Cardiac muscle cell (in vitro differentiated cells and primary cell): Measurements from ENCODE around the gene GPR142. TPM values are rescaled to one million over a fixed set of nuclear protein-coding genes. Genes with fewer than 3 reads are reported as not detected.

Experiments
- DNase-seq, 2 donors: peaks; one replicate each; pipeline versions ENCODE4 v3.0.0 to v3.0.0-alpha.2; 2010 to 2017; ENCODE audit warnings: low read depth in 1 of 2, low spot score in 1 of 2
- H3K27ac ChIP-seq: fragments of 200-600 bp; sonication (generic); 2 replicates; pipeline ENCODE4 v1.5.1; 2016
- H3K27me3 ChIP-seq: fragments of 200-600 bp; sonication (generic); 2 replicates; pipeline ENCODE4 v1.6.0; 2016; ENCODE audit warnings: control low read depth
- H3K36me3 ChIP-seq: fragments of 200-600 bp; sonication (generic); 2 replicates; pipeline ENCODE4 v1.5.1; 2016; ENCODE audit warnings: control low read depth
- H3K4me1 ChIP-seq: fragments of 200-600 bp; sonication (generic); 2 replicates; pipeline ENCODE4 v1.8.1; 2017; ENCODE audit warnings: low read depth, mild to moderate bottlenecking, mixed run types
- H3K4me3 ChIP-seq: fragments of 200-600 bp; sonication (generic); 2 replicates; pipeline ENCODE4 v1.5.1; 2016; ENCODE audit warnings: mild to moderate bottlenecking
- H3K9me3 ChIP-seq: fragments of 200-600 bp; sonication (generic); 2 replicates; pipeline ENCODE4 v1.5.1; 2017; ENCODE audit warnings: low read depth, mild to moderate bottlenecking, control low read depth
- polyA plus RNA-seq: library from polyadenylated mRNA; unstranded; fragments of >200 nt; fragmentation: Nextera tagmentation; extraction: Ambion mirVana; gene quantifications from 2 replicates; pipeline ENCODE4 v1.2.1, GENCODE V29; 2016
- total RNA-seq: library from RNA; depleted of rRNA; stranded (reverse); fragments of >200 nt; gene quantifications from 2 replicates; pipeline ENCODE4 v1.2.3, GENCODE V29; 2016
- TF ChIP-seq, protein P1 (sequence below): IDR thresholded peaks from 2 replicates; pipeline ENCODE4 v1.5.1; 2012; ENCODE audit warnings: low read depth, mild to moderate bottlenecking, low read length

Gene GPR142
- total and polyA plus RNA-seq, 2 experiments from 2014 or later, result not detected

DNA sequence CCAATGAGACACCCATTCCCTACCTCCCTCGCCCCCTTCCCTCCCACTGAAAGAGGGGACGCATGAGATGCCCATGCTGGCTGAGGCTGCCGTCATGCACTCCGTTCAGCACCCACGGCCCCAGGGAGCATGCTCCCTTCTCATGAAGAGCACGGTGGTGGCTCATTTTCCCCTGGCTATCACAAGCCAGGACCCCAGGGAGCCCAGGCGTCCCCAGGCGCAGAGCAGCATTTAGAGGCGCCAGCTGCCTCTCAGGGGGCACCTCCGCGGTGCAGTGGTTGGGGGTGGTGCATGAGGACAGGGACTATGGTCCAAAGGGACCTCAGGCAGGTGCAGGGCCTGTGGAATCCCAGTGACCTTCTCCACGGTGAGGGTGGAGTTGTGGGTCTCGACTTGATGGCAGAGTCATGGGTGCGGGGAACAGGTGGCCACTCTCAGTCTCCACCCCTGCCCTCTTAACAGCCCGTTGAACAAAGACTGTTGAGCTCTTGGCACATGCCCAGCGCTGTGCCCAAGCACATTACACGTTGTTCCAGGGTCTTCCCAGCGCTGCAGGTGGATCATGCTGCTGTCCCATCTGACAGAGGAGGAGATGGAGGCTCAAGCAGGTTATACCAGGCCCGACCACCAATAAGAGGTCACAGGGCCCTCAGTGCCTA is 27.6 kb upstream of the GPR142 start:
- peaks cover 4% of the 10 kb centered on the region for H3K27me3 ChIP-seq
- H3K36me3 ChIP-seq, result no peaks in the 10 kb centered on the region
- H3K27ac ChIP-seq, result no peak overlapping the region
- no peaks in the 10 kb centered on the region for H3K4me1 ChIP-seq
- H3K4me3 ChIP-seq, result no peak overlapping the region
- no peaks in the 10 kb centered on the region for H3K9me3 ChIP-seq
- TF ChIP-seq, protein P1, sequence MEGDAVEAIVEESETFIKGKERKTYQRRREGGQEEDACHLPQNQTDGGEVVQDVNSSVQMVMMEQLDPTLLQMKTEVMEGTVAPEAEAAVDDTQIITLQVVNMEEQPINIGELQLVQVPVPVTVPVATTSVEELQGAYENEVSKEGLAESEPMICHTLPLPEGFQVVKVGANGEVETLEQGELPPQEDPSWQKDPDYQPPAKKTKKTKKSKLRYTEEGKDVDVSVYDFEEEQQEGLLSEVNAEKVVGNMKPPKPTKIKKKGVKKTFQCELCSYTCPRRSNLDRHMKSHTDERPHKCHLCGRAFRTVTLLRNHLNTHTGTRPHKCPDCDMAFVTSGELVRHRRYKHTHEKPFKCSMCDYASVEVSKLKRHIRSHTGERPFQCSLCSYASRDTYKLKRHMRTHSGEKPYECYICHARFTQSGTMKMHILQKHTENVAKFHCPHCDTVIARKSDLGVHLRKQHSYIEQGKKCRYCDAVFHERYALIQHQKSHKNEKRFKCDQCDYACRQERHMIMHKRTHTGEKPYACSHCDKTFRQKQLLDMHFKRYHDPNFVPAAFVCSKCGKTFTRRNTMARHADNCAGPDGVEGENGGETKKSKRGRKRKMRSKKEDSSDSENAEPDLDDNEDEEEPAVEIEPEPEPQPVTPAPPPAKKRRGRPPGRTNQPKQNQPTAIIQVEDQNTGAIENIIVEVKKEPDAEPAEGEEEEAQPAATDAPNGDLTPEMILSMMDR, result no peak
- DNase-seq, result no peak

DNA sequence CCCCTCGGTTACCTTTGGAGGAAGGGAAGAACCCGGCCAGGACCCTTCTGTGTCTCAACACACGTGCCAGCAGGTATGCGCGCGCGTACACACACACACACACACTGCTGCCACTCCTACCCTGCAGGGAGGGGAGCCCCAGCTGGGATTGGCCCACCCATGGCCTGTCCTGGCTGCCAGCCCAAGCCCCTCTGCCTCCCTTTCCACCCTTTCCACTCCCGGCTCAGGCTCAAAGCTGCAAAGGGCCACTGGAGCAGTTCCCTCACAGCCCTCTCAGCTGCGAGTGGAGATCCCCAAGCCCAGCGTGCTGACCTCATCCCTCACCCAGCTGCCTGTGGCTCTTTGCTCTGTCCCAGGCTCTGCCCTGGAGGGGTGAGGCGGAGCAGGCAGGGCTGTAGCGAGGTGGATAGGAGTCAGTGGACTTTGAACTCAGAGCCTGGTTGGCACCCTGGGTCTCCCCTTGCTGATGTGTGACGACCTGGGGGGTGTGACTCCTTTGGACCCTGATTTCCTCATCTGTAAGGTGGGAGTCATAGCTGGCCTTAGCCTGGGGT is 26.8 kb upstream of the GPR142 start:
- no peak for DNase-seq
- TF ChIP-seq, protein P1, result no peak
- no peaks in the 10 kb centered on the region for H3K4me1 ChIP-seq
- H3K27ac ChIP-seq, result no peak overlapping the region
- H3K9me3 ChIP-seq, result no peaks in the 10 kb centered on the region
- H3K36me3 ChIP-seq, result no peaks in the 10 kb centered on the region
- H3K27me3 ChIP-seq, result peaks cover 4% of the 10 kb centered on the region
- H3K4me3 ChIP-seq, result no peak overlapping the region

DNA sequence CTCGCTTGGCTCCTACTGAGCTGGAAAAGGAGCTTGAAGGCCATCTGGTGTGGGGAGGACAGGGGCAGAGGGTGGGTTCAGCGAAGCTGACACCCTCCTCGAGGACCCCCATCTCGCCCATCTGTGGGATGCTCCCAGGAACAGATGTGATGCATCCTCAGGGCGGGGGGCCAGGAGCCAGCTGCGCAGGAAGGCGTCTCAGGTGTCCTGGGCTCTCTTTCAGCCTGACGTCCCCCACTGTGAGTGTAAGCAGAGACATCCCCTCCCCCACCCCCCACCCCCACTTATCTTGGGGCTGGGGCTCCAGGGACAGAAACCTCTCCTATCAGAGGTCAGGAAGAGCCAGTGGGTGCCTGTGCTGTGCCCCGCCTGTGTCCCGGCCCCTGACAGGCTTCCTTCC is 25.1 kb upstream of the GPR142 start:
- H3K9me3 ChIP-seq, result no peaks in the 10 kb centered on the region
- H3K4me1 ChIP-seq, result no peaks in the 10 kb centered on the region
- H3K4me3 ChIP-seq, result no peak overlapping the region
- no peaks in the 10 kb centered on the region for H3K36me3 ChIP-seq
- TF ChIP-seq, protein P1, result no peak
- no peak for DNase-seq
- H3K27me3 ChIP-seq, result peaks cover 4% of the 10 kb centered on the region
- no peak overlapping the region for H3K27ac ChIP-seq

DNA sequence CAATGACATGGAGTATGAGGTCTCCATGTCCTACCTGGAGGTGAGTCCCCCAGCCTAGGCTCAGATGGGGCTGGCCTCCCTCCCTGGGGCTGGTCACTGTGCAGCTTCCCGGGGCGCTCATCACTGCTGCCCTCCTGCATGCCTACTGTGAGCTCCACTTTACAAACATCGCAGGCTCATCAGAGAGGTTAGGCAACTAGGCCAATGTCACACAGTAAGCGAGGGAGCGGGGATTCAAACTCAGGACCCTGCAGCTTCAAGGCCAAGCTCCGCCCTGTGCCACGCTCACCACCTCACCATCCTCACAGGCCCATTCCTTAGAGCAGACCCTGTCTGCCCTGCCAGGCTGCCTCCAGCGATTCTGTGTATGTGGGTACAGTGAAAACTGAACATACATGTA is 24.2 kb upstream of the GPR142 start:
- TF ChIP-seq, protein P1, result no peak
- H3K4me1 ChIP-seq, result no peaks in the 10 kb centered on the region
- no peaks in the 10 kb centered on the region for H3K36me3 ChIP-seq
- no peak overlapping the region for H3K27ac ChIP-seq
- H3K4me3 ChIP-seq, result no peak overlapping the region
- no peaks in the 10 kb centered on the region for H3K9me3 ChIP-seq
- no peak for DNase-seq
- peaks cover 7% of the 10 kb centered on the region for H3K27me3 ChIP-seq

DNA sequence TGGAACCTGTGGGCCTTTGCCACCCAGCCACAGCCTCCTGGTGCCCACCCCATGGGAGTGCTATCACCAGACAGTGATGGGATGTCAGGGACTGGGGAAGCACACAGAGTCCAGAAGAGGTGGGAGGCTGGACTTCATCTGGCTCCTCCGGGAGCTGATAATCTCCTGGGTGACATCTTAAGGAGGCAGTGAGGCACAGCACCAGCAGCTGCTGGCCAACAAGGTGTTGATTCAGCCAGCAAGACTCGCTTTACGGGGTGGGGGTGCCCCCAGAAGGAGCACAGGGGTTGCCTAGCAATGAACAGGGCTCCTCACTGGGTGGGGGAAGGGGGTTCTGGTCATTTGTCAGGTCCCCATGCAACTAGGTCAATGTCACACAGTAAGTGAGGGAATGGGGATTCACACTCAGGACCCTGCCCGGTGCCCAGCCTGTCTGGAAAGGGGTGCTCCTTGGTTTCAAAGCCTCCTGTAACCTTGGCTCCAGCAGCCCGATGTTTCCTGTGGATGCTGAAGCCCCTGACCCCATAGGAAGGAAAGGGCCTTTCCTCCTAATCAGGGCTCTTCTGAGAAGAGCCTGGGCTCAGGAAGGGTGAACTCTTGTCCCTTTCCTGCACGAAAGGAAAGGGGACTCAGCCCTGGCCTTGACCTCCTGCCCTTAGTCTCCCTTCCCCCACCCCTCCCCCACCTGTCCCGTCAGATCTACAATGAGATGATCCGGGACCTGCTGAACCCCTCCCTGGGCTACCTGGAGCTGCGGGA is 23.6 kb upstream of the GPR142 start:
- H3K36me3 ChIP-seq, result no peaks in the 10 kb centered on the region

More for the DNA sequence above, 23.6 kb upstream of the GPR142 start:
- no peak overlapping the region for H3K4me3 ChIP-seq
- no peak for DNase-seq
- no peak overlapping the region for H3K27ac ChIP-seq
- H3K4me1 ChIP-seq, result no peaks in the 10 kb centered on the region
- TF ChIP-seq, protein P1, result no peak
- peaks cover 13% of the 10 kb centered on the region for H3K27me3 ChIP-seq
- H3K9me3 ChIP-seq, result no peaks in the 10 kb centered on the region
